HG02763 (cell line): ENCODE measurements around the gene LLGL1.
A peak's percentile ranks its signal among the peaks of the same experiment; 100 is the strongest.

Experiments used
- ATAC-seq: cut with Tn5 transposase; IDR thresholded peaks from one replicate; pipeline ENCODE4 v1.9.1; 2021; ENCODE audit warnings: mild to moderate bottlenecking, moderate library complexity; ENCODE audit not compliant: unreplicated experiment

The LLGL1 gene

DNA sequence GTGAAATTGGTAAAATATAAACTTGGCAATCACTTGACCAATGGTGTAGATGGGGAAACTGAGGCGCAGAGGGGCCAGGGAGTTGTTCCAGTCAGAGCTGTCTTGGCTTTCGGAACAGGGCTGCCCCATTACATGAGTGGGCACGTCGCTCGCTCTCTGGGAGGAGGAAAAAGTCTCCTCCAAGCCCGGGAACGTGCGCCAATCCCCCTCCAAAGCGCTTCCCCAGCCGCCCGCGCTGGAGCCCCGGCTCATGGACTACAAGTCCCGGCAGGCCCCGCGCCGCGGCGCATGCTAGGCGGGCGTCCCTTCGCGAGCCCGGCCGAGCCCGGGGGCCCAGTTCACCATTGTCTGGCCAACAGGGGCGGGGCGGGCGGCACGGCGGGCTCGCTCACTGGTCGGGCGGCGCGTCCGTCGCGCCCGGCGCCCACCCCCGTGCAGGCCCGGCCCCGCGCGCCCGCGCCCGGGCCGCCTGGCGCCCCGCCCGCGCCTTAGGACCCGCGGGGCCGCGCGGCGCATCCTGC lies at the start of gene LLGL1:
TSS of gene LLGL1 (plus strand) at position 515 of the 521 bp plus-strand sequence. CDS start 48 bp downstream, outside the sequence.
- peak; percentile 84 for ATAC-seq

GRCh38 chr17:18176176-18176575 lies 49.3 kb upstream of the LLGL1 start:
- no peak for ATAC-seq

GRCh38 chr17:18177133-18177532 lies 48.3 kb upstream of the LLGL1 start:
- no peak for ATAC-seq

GRCh38 chr17:18177722-18178121 lies 47.7 kb upstream of the LLGL1 start:
- ATAC-seq = no peak

- no peak for ATAC-seq
Measured at GRCh38 chr17:18179196-18179595, 46.2 kb upstream of the LLGL1 start.

DNA sequence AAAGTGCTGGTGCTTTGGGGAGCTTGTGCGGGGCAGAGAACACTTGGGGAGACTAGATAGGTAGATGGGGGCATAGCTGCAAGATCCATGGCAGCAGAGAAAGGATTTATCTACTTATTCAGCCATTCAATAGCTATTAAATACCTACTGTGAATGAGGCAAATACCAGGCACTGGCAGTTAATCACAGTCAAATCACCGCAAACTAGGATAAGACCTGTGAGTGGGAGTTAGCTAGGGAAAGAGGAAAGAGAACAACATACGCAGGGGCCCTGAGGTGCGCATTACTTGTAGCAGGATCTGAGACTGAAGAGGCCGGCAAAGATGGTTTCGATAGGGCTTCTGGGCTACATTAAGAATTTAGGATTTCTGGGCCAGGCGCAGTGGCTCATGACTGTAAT lies 45.6 kb upstream of the LLGL1 start:
- no peak for ATAC-seq

- no peak for ATAC-seq
Measured at GRCh38 chr17:18181358-18181757, 44.1 kb upstream of the LLGL1 start.

- ATAC-seq = no peak
Measured at GRCh38 chr17:18182110-18182977, 43.1 kb upstream of the LLGL1 start.

DNA sequence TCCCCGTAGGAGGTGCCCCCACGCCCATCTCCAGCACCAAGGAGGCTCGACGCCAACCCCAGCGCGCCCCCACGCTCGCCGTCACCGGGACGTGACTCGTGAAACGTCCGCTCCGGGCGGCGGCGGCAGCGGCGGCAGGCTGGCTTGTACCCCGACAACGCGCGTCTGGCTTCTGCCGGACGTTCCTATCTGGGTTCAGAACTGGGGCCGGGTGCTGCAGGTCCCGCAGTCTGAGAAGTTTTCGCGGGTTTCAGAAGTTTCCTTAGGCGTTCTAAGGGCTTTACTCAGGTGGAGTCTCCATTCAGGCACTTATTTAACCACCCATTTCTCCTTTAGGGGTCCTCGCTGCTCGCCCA lies 42.5 kb upstream of the LLGL1 start:
- peak; percentile 40 for ATAC-seq

GRCh38 chr17:18183334-18184142 lies 41.9 kb upstream of the LLGL1 start, which contains the start of gene ALKBH5:
TSS of gene ALKBH5 (plus strand) at chr17:18183828. CDS start at chr17:18184244, 416 bp downstream.
- ATAC-seq = peak; percentile 78

- peak; percentile 5 for ATAC-seq
Measured at GRCh38 chr17:18184143-18185031, 41.0 kb upstream of the LLGL1 start.

GRCh38 chr17:18185391-18185790 lies 40.0 kb upstream of the LLGL1 start:
- no peak for ATAC-seq

DNA sequence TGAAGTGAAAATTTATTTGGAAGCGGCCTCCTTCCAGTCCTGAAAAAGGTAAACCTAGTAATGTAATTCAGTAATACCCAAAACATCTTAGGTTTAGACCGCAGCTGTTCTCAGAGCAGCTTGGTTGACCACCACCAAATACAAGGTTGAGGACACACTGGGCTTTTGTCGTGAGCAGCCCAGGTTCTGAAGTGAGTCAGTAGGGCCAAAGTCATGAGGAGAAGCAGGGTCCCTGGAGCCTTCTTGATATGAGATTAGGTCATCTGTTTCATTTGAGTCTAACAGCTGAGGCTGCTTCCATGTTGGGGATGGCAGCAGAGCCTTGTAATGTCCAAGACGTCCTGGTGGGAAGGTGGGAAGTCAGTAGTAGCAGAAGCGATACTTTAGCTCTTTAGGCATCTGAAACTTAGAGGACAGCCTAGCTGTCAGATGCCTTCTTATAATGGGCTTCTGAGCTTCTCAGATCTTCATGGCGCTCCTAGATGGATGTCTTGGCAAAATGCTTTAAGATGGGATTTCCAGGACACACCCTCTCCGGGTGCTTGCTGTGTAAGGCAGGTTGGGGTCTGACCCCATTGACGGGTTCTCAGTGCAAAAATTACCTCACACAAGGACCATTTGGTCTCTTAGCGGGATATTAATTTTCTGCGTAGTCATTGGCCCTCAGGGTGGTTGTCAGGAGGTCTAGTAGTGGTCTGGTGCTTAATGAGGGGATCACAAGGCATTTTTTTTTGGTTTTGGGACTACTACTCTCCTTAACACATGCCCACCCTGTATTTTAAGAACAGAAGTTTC lies 39.4 kb upstream of the LLGL1 start:
- ATAC-seq = no peak

GRCh38 chr17:18186627-18186982 lies 38.8 kb upstream of the LLGL1 start:
- ATAC-seq = no peak

- ATAC-seq = no peak
Measured at GRCh38 chr17:18187226-18187625, 38.2 kb upstream of the LLGL1 start.

GRCh38 chr17:18187821-18188761 lies 37.3 kb upstream of the LLGL1 start:
- ATAC-seq = no peak

- no peak for ATAC-seq
Measured at GRCh38 chr17:18190628-18191235, 34.7 kb upstream of the LLGL1 start.

- no peak for ATAC-seq
Measured at GRCh38 chr17:18191236-18191667, 34.2 kb upstream of the LLGL1 start.
